ENCODE measurements around the gene CCDC91. TPM values are rescaled to one million over a fixed set of nuclear protein-coding genes. Genes with fewer than 3 reads are reported as not detected.
"Not testable (repeated sequence)": the region's sequence is repeated elsewhere in the genome, so short reads cannot be mapped to it uniquely, and the experiment has no call there.

The CCDC91 gene
- total RNA-seq, 1 donor from 2014 or later: 30.2 TPM

- DNase-seq (no peak), ATAC-seq (no peak)
- H3K27me3 ChIP-seq (ENCODE audit: low read depth): no peaks in the 10 kb centered on the region
- intact Hi-C loops (cut with DNase I): no loop called here
- TF ChIP-seq CTCF (IDR thresholded peaks at IDR 0.05): no peak
- H3K9me3 ChIP-seq: no peaks in the 10 kb centered on the region
- no peaks in the 10 kb centered on the region for H3K36me3 ChIP-seq
- no peak overlapping the region for H3K27ac ChIP-seq
- H3K4me1 ChIP-seq: no peaks in the 10 kb centered on the region
- H3K4me3 ChIP-seq: no peak overlapping the region
Measured at GRCh38 chr12:28459481-28459880, 269.2 kb downstream of the CCDC91 start.

- Histone ChIP-seq H3K4me3 (no peak overlapping the region), H3K4me1 (no peaks in the 10 kb centered on the region), H3K27ac (no peak overlapping the region), H3K36me3 (no peaks in the 10 kb centered on the region), H3K9me3 (no peaks in the 10 kb centered on the region), H3K27me3 (ENCODE audit: low read depth) (no peaks in the 10 kb centered on the region)
- TF ChIP-seq CTCF (IDR thresholded peaks at IDR 0.05): no peak
- ATAC-seq (no peak), DNase-seq (no peak)
- intact Hi-C loops (cut with DNase I): no loop called here
Measured at GRCh38 chr12:28460420-28461130, 270.3 kb downstream of the CCDC91 start.

GRCh38 chr12:28463396-28463795 lies 273.1 kb downstream of the CCDC91 start:
- Histone ChIP-seq H3K27ac (no peak overlapping the region), H3K9me3 (no peaks in the 10 kb centered on the region), H3K4me1 (no peaks in the 10 kb centered on the region), H3K4me3 (no peak overlapping the region), H3K36me3 (no peaks in the 10 kb centered on the region), H3K27me3 (ENCODE audit: low read depth) (no peaks in the 10 kb centered on the region)
- no peak for ATAC-seq
- intact Hi-C loops (cut with DNase I): no loop called here
- no peak for TF ChIP-seq CTCF (IDR thresholded peaks at IDR 0.05)
- no peak for DNase-seq

- not testable (repeated sequence) for DNase-seq
Measured at GRCh38 chr12:28471762-28472161, 281.5 kb downstream of the CCDC91 start.

GRCh38 chr12:28476206-28476605 lies 285.9 kb downstream of the CCDC91 start:
- intact Hi-C loops (cut with DNase I); H3K27me3 ChIP-seq (ENCODE audit: low read depth); H3K4me3 ChIP-seq; DNase-seq; H3K27ac ChIP-seq; H3K9me3 ChIP-seq; ATAC-seq; H3K36me3 ChIP-seq; H3K4me1 ChIP-seq: not testable (repeated sequence)

More at GRCh38 chr12:28471762-28472161, 281.5 kb downstream of the CCDC91 start:
- H3K9me3 ChIP-seq; ATAC-seq; H3K36me3 ChIP-seq; H3K4me3 ChIP-seq; H3K4me1 ChIP-seq; H3K27ac ChIP-seq; intact Hi-C loops (cut with DNase I); H3K27me3 ChIP-seq (ENCODE audit: low read depth): not testable (repeated sequence)

- H3K27ac ChIP-seq; H3K4me1 ChIP-seq; H3K36me3 ChIP-seq; H3K4me3 ChIP-seq; H3K9me3 ChIP-seq; intact Hi-C loops (cut with DNase I); ATAC-seq; DNase-seq; H3K27me3 ChIP-seq (ENCODE audit: low read depth): not testable (repeated sequence)
Measured at GRCh38 chr12:28479097-28479496, 288.8 kb downstream of the CCDC91 start.

GRCh38 chr12:28479683-28480082 lies 289.4 kb downstream of the CCDC91 start:
- no peak for ATAC-seq
- no peaks in the 10 kb centered on the region for H3K4me1 ChIP-seq

More at GRCh38 chr12:28479683-28480082, 289.4 kb downstream of the CCDC91 start:
- Histone ChIP-seq H3K9me3 (no peaks in the 10 kb centered on the region), H3K27me3 (ENCODE audit: low read depth) (no peaks in the 10 kb centered on the region), H3K4me3 (no peak overlapping the region), H3K36me3 (no peaks in the 10 kb centered on the region), H3K27ac (no peak overlapping the region)
- no peak for DNase-seq
- intact Hi-C loops (cut with DNase I): no loop called here
- TF ChIP-seq CTCF (IDR thresholded peaks at IDR 0.05): no peak
